Body of pancreas (tissue), 4 donors: ENCODE measurements around the gene TEKTIP1. TPM values are rescaled to one million over a fixed set of nuclear protein-coding genes. Genes with fewer than 3 reads are reported as not detected.
A peak's percentile ranks its signal among the peaks of the same experiment; 100 is the strongest.

Source experiments
- ATAC-seq: fragments of 150-250 bp; one replicate; pipeline ENCODE4 v1.9.1; 2016
- DNase-seq, 4 donors: peaks; one replicate each; pipeline ENCODE4 v3.0.0-alpha.2; 2019
- H3K27ac ChIP-seq, 4 donors: fragments of 200-600 bp; sonication (generic); 1 replicate in 3 of 4; 2 replicates in 1 of 4; pipeline versions ENCODE4 v1.5.1 to v1.6.1; 2016 to 2019; ENCODE audit warnings: mild to moderate bottlenecking in 1 of 4, mixed read lengths in 1 of 4, moderate library complexity in 1 of 4
- H3K27me3 ChIP-seq, 2 donors: fragments of 200-600 bp; sonication (generic); one replicate each; pipeline ENCODE4 v1.6.0; 2016; ENCODE audit warnings: mild to moderate bottlenecking in 1 of 2
- H3K36me3 ChIP-seq, 2 donors: fragments of 200-600 bp; sonication (generic); replicated peaks in 1 of 2; 2 replicates each; pipeline ENCODE4 v1.5.1; 2016; ENCODE audit warnings: low read depth in 2 of 2; ENCODE audit not compliant: insufficient read depth in 1 of 2
- H3K4me1 ChIP-seq: fragments of 200-600 bp; sonication (generic); one replicate; pipeline ENCODE4 v1.6.0; 2016
- H3K4me3 ChIP-seq, 2 donors: fragments of 200-600 bp; sonication (generic); 1 replicate in 1 of 2; 2 replicates in 1 of 2; pipeline ENCODE4 v1.5.1; 2016 to 2019
- H3K9me3 ChIP-seq, 3 donors: fragments of 200-600 bp; sonication (generic); 1 replicate in 2 of 3; 2 replicates in 1 of 3; pipeline ENCODE4 v1.5.1; 2016
- CTCF ChIP-seq, 7 experiments: fragments of 450-650 bp in 4 of 7; fragments of 200-600 bp in 3 of 7; sonication (generic) in 3 of 7; IDR thresholded peaks; one replicate each; pipeline ENCODE4 v1.5.1; 2016 to 2019; ENCODE audit warnings: antibody characterized with exemption in 7 of 7
- POLR2A ChIP-seq, 3 donors: fragments of 450-650 bp; IDR thresholded peaks; one replicate each; pipeline ENCODE4 v1.6.1; 2016; ENCODE audit warnings: antibody characterized with exemption in 3 of 3, mild to moderate bottlenecking in 2 of 3
- WGBS, 2 donors: methylation state at CpG; one replicate each; pipeline ENCODE4 v1.1.5; 2017; 5-methylcytosine and 5-hydroxymethylcytosine counted together
- intact Hi-C: fragments of 100-400 bp; cut with DNase I; formaldehyde crosslinking; loops from one replicate; pipeline ENCODE4 v1.15.1; 2023
- total RNA-seq, 2 donors: library from RNA; depleted of rRNA; stranded (reverse); fragments of >200 nt; gene quantifications; one replicate each; pipeline ENCODE4 v1.1.0, GENCODE V29; 2016

The TEKTIP1 gene
- total RNA-seq, 2 donors from 2014 or later = 1.3 TPM; not detected in 1

- no peaks in the 10 kb centered on the region for H3K36me3 ChIP-seq
- TF ChIP-seq CTCF (IDR thresholded peaks at IDR 0.05) (no peak), POLR2A (IDR thresholded peaks at IDR 0.05) (no peak)
- ATAC-seq (no peak), DNase-seq (no peak)
- H3K9me3 ChIP-seq = no peaks in the 10 kb centered on the region
- intact Hi-C loops = no loop called here
- H3K4me1 ChIP-seq = peaks cover 18% of the 10 kb centered on the region
- no peaks in the 10 kb centered on the region for H3K27me3 ChIP-seq
- no peak overlapping the region for H3K27ac ChIP-seq
- H3K4me3 ChIP-seq = no peak overlapping the region
- WGBS, 2 donors = 88% methylated on average over 19 to 28 of the region's 29 CpGs
Measured at GRCh38 chr19:3575949-3576673, 37.1 kb downstream of the TEKTIP1 start.

GRCh38 chr19:3576696-3577443, 37.9 kb downstream of the TEKTIP1 start:
- TF ChIP-seq CTCF (IDR thresholded peaks at IDR 0.05) = no peak
- no peak for TF ChIP-seq POLR2A (IDR thresholded peaks at IDR 0.05)
- Histone ChIP-seq H3K4me1 (peaks cover 14% of the 10 kb centered on the region), H3K27ac (no peak overlapping the region), H3K36me3 (no peaks in the 10 kb centered on the region), H3K9me3 (no peaks in the 10 kb centered on the region), H3K4me3 (no peak overlapping the region), H3K27me3 (no peaks in the 10 kb centered on the region)
- ATAC-seq (no peak), DNase-seq (peak in 3 of 4 donors; percentile 31 to 43 (median 39))
- intact Hi-C loops = no loop called here
- WGBS, 2 donors = 64 to 92% methylated on average over 45 to 63 of the region's 78 CpGs

- no peak overlapping the region for H3K27ac ChIP-seq
- H3K27me3 ChIP-seq = no peaks in the 10 kb centered on the region
- intact Hi-C loops = no loop called here
- ATAC-seq = no peak
- H3K4me1 ChIP-seq = peaks cover 9% of the 10 kb centered on the region
- TF ChIP-seq CTCF (IDR thresholded peaks at IDR 0.05) = no peak
- no peak for TF ChIP-seq POLR2A (IDR thresholded peaks at IDR 0.05)
- H3K9me3 ChIP-seq = no peaks in the 10 kb centered on the region
- H3K36me3 ChIP-seq = no peaks in the 10 kb centered on the region
- no peak overlapping the region for H3K4me3 ChIP-seq
- DNase-seq = no peak
- WGBS, 2 donors = 77 to 84% methylated on average over 44 to 49 of the region's 60 CpGs
Measured at GRCh38 chr19:3577723-3578344, 38.9 kb downstream of the TEKTIP1 start.

- no peaks in the 10 kb centered on the region for H3K9me3 ChIP-seq
- no peak overlapping the region for H3K27ac ChIP-seq
- H3K4me1 ChIP-seq = peaks cover 6% of the 10 kb centered on the region
- WGBS, 2 donors = 74 to 89% methylated on average over 7 to 17 of the region's 17 CpGs
- no peaks in the 10 kb centered on the region for H3K27me3 ChIP-seq
- H3K4me3 ChIP-seq = no peak overlapping the region
- no peak for DNase-seq
- no peaks in the 10 kb centered on the region for H3K36me3 ChIP-seq
- intact Hi-C loops = no loop called here
- TF ChIP-seq POLR2A (IDR thresholded peaks at IDR 0.05) (no peak), CTCF (IDR thresholded peaks at IDR 0.05) (no peak)
- no peak for ATAC-seq
Measured at GRCh38 chr19:3578390-3578789, 39.4 kb downstream of the TEKTIP1 start.
